ENCODE measurements around the gene ME3.

ME3 gene

GRCh38 chr11:86706338-86707131 lies 34.1 kb upstream of the ME3 start:
- no peak overlapping the region for H3K4me3 ChIP-seq (ENCODE audit: low read length)
- WGBS = 82% methylated on average over 4 of the region's 5 CpGs
- peaks cover 6% of the 10 kb centered on the region; the same call in 1 of the 2 replicates for H3K9me3 ChIP-seq (ENCODE audit: insufficient read depth, low read depth, low read length)
- H3K27ac ChIP-seq (ENCODE audit: low read depth, low read length) = no peak overlapping the region
- no peak overlapping the region for H3K9ac ChIP-seq (ENCODE audit: low read depth, low read length)
- no peaks in the 10 kb centered on the region for H3K4me1 ChIP-seq (ENCODE audit: insufficient read depth, low read length)
- no peaks in the 10 kb centered on the region for H3K36me3 ChIP-seq (ENCODE audit: insufficient read depth, low read length)
- H3K27me3 ChIP-seq (ENCODE audit: insufficient read depth, low read length) = no peaks in the 10 kb centered on the region

- Histone ChIP-seq H3K27ac (ENCODE audit: low read depth, low read length) (no peak overlapping the region), H3K4me1 (ENCODE audit: insufficient read depth, low read length) (no peaks in the 10 kb centered on the region), H3K9ac (ENCODE audit: low read depth, low read length) (no peak overlapping the region), H3K27me3 (ENCODE audit: insufficient read depth, low read length) (no peaks in the 10 kb centered on the region), H3K4me3 (ENCODE audit: low read length) (no peak overlapping the region), H3K36me3 (ENCODE audit: insufficient read depth, low read length) (no peaks in the 10 kb centered on the region), H3K9me3 (ENCODE audit: insufficient read depth, low read depth, low read length) (no peaks in the 10 kb centered on the region; the same call in 1 of the 2 replicates)
- 86% methylated on average over 2 of the region's 2 CpGs for WGBS
These were observed 32.3 kb upstream of the ME3 start for GRCh38 chr11:86704710-86705109.

- no peak overlapping the region for H3K4me3 ChIP-seq (ENCODE audit: low read length)
- H3K27ac ChIP-seq (ENCODE audit: low read depth, low read length) = no peak overlapping the region
- WGBS = 83% methylated on average over 7 of the region's 7 CpGs
- no peaks in the 10 kb centered on the region for H3K27me3 ChIP-seq (ENCODE audit: insufficient read depth, low read length)
- no peaks in the 10 kb centered on the region for H3K4me1 ChIP-seq (ENCODE audit: insufficient read depth, low read length)
- no peaks in the 10 kb centered on the region for H3K36me3 ChIP-seq (ENCODE audit: insufficient read depth, low read length)
- H3K9ac ChIP-seq (ENCODE audit: low read depth, low read length) = no peak overlapping the region
- H3K9me3 ChIP-seq (ENCODE audit: insufficient read depth, low read depth, low read length) = no peaks in the 10 kb centered on the region
These were observed 31.6 kb upstream of the ME3 start for GRCh38 chr11:86703987-86704386.

GRCh38 chr11:86702220-86702983 lies 30.0 kb upstream of the ME3 start:
- Histone ChIP-seq H3K9ac (ENCODE audit: low read depth, low read length) (no peak overlapping the region), H3K4me1 (ENCODE audit: insufficient read depth, low read length) (no peaks in the 10 kb centered on the region), H3K4me3 (ENCODE audit: low read length) (no peak overlapping the region), H3K9me3 (ENCODE audit: insufficient read depth, low read depth, low read length) (no peaks in the 10 kb centered on the region), H3K36me3 (ENCODE audit: insufficient read depth, low read length) (no peaks in the 10 kb centered on the region), H3K27me3 (ENCODE audit: insufficient read depth, low read length) (no peaks in the 10 kb centered on the region), H3K27ac (ENCODE audit: low read depth, low read length) (no peak overlapping the region)
- 84% methylated on average over 4 of the region's 4 CpGs for WGBS

- H3K4me1 ChIP-seq (ENCODE audit: insufficient read depth, low read length) = no peaks in the 10 kb centered on the region
- no peak overlapping the region for H3K9ac ChIP-seq (ENCODE audit: low read depth, low read length)
- 92% methylated on average over 1 of the region's 1 CpG for WGBS
- H3K4me3 ChIP-seq (ENCODE audit: low read length) = no peak overlapping the region
- no peaks in the 10 kb centered on the region for H3K9me3 ChIP-seq (ENCODE audit: insufficient read depth, low read depth, low read length)
- H3K27me3 ChIP-seq (ENCODE audit: insufficient read depth, low read length) = no peaks in the 10 kb centered on the region
- no peak overlapping the region for H3K27ac ChIP-seq (ENCODE audit: low read depth, low read length)
- no peaks in the 10 kb centered on the region for H3K36me3 ChIP-seq (ENCODE audit: insufficient read depth, low read length)
These were observed 26.8 kb upstream of the ME3 start for GRCh38 chr11:86699040-86699791.

GRCh38 chr11:86698639-86699038 lies 26.2 kb upstream of the ME3 start:
- Histone ChIP-seq H3K4me1 (ENCODE audit: insufficient read depth, low read length) (no peaks in the 10 kb centered on the region), H3K9ac (ENCODE audit: low read depth, low read length) (no peak overlapping the region), H3K4me3 (ENCODE audit: low read length) (no peak overlapping the region), H3K9me3 (ENCODE audit: insufficient read depth, low read depth, low read length) (no peaks in the 10 kb centered on the region), H3K36me3 (ENCODE audit: insufficient read depth, low read length) (no peaks in the 10 kb centered on the region), H3K27ac (ENCODE audit: low read depth, low read length) (no peak overlapping the region), H3K27me3 (ENCODE audit: insufficient read depth, low read length) (no peaks in the 10 kb centered on the region)
- WGBS = 83% methylated on average over 1 of the region's 1 CpG

GRCh38 chr11:86696451-86696850 lies 24.0 kb upstream of the ME3 start:
- H3K27ac ChIP-seq (ENCODE audit: low read depth, low read length) = no peak overlapping the region

GRCh38 chr11:86696004-86696403 lies 23.6 kb upstream of the ME3 start:
- no peak overlapping the region for H3K4me3 ChIP-seq (ENCODE audit: low read length)
- H3K9ac ChIP-seq (ENCODE audit: low read depth, low read length) = no peak overlapping the region
- no peaks in the 10 kb centered on the region for H3K27me3 ChIP-seq (ENCODE audit: insufficient read depth, low read length)
- H3K4me1 ChIP-seq (ENCODE audit: insufficient read depth, low read length) = no peaks in the 10 kb centered on the region
- WGBS = 100% methylated on average over 1 of the region's 1 CpG
- no peaks in the 10 kb centered on the region for H3K36me3 ChIP-seq (ENCODE audit: insufficient read depth, low read length)
- H3K27ac ChIP-seq (ENCODE audit: low read depth, low read length) = no peak overlapping the region
- H3K9me3 ChIP-seq (ENCODE audit: insufficient read depth, low read depth, low read length) = no peaks in the 10 kb centered on the region

More at GRCh38 chr11:86696451-86696850, 24.0 kb upstream of the ME3 start:
- no peaks in the 10 kb centered on the region for H3K27me3 ChIP-seq (ENCODE audit: insufficient read depth, low read length)
- no peaks in the 10 kb centered on the region for H3K4me1 ChIP-seq (ENCODE audit: insufficient read depth, low read length)
- no peaks in the 10 kb centered on the region for H3K36me3 ChIP-seq (ENCODE audit: insufficient read depth, low read length)
- 91% methylated on average over 1 of the region's 1 CpG for WGBS
- H3K9me3 ChIP-seq (ENCODE audit: insufficient read depth, low read depth, low read length) = no peaks in the 10 kb centered on the region
- H3K9ac ChIP-seq (ENCODE audit: low read depth, low read length) = no peak overlapping the region
- no peak overlapping the region for H3K4me3 ChIP-seq (ENCODE audit: low read length)

GRCh38 chr11:86695373-86695772 lies 23.0 kb upstream of the ME3 start:
- Histone ChIP-seq H3K27me3 (ENCODE audit: insufficient read depth, low read length) (no peaks in the 10 kb centered on the region), H3K36me3 (ENCODE audit: insufficient read depth, low read length) (no peaks in the 10 kb centered on the region), H3K27ac (ENCODE audit: low read depth, low read length) (no peak overlapping the region), H3K9me3 (ENCODE audit: insufficient read depth, low read depth, low read length) (no peaks in the 10 kb centered on the region), H3K4me1 (ENCODE audit: insufficient read depth, low read length) (no peaks in the 10 kb centered on the region), H3K4me3 (ENCODE audit: low read length) (no peak overlapping the region), H3K9ac (ENCODE audit: low read depth, low read length) (no peak overlapping the region)

GRCh38 chr11:86693518-86693917 lies 21.1 kb upstream of the ME3 start:
- Histone ChIP-seq H3K36me3 (ENCODE audit: insufficient read depth, low read length) (no peaks in the 10 kb centered on the region), H3K4me3 (ENCODE audit: low read length) (no peak overlapping the region), H3K9ac (ENCODE audit: low read depth, low read length) (no peak overlapping the region), H3K27ac (ENCODE audit: low read depth, low read length) (no peak overlapping the region), H3K4me1 (ENCODE audit: insufficient read depth, low read length) (no peaks in the 10 kb centered on the region; the same call in 1 of the 2 replicates), H3K9me3 (ENCODE audit: insufficient read depth, low read depth, low read length) (no peaks in the 10 kb centered on the region), H3K27me3 (ENCODE audit: insufficient read depth, low read length) (no peaks in the 10 kb centered on the region)
- no CpG with 5 or more reads among the region's 1 CpG for WGBS

- WGBS = no CpG with 5 or more reads among the region's 1 CpG
- no peaks in the 10 kb centered on the region; the same call in 1 of the 2 replicates for H3K4me1 ChIP-seq (ENCODE audit: insufficient read depth, low read length)
- no peak overlapping the region for H3K4me3 ChIP-seq (ENCODE audit: low read length)
- H3K27ac ChIP-seq (ENCODE audit: low read depth, low read length) = no peak overlapping the region
- H3K36me3 ChIP-seq (ENCODE audit: insufficient read depth, low read length) = no peaks in the 10 kb centered on the region
- no peaks in the 10 kb centered on the region for H3K9me3 ChIP-seq (ENCODE audit: insufficient read depth, low read depth, low read length)
- H3K9ac ChIP-seq (ENCODE audit: low read depth, low read length) = no peak overlapping the region
- H3K27me3 ChIP-seq (ENCODE audit: insufficient read depth, low read length) = no peaks in the 10 kb centered on the region
These were observed 20.3 kb upstream of the ME3 start for GRCh38 chr11:86692746-86693145.

All from HUES64 (cell line).